Sigmoid colon (tissue), 4 donors: ENCODE data around the gene ETS1.

ENCODE experiments used
- CTCF ChIP-seq, 4 experiments: fragments of 450-650 bp in 3 of 4; fragments of 200-600 bp in 1 of 4; IDR thresholded peaks; one replicate each; pipeline ENCODE4 v1.5.1; 2016 to 2019; ENCODE audit warnings: antibody characterized with exemption in 4 of 4, mild to moderate bottlenecking in 3 of 4, moderate library complexity in 2 of 4
- EP300 ChIP-seq, 4 donors: sonication (generic); formaldehyde crosslinking; IDR thresholded peaks; one replicate each; pipeline ENCODE4 v1.6.1; 2017; ENCODE audit warnings: antibody characterized with exemption in 4 of 4

GRCh38 chr11:128615612-128616011 is 28.3 kb upstream of the ETS1 start:
- TF ChIP-seq CTCF (IDR thresholded peaks at IDR 0.05) (no peak), EP300 (IDR thresholded peaks at IDR 0.05) (no peak)
